Ammon's horn (tissue), 1 donor: Measurements from ENCODE around the gene FCGR3A.
"Not testable (repeated sequence)": the region's sequence is repeated elsewhere in the genome, so short reads cannot be mapped to it uniquely, and the experiment has no call there.

Experiments
- DNase-seq: peaks from one replicate; pipeline ENCODE4 v3.0.0-alpha.2; 2016; ENCODE audit warnings: low spot score

FCGR3A gene

DNA sequence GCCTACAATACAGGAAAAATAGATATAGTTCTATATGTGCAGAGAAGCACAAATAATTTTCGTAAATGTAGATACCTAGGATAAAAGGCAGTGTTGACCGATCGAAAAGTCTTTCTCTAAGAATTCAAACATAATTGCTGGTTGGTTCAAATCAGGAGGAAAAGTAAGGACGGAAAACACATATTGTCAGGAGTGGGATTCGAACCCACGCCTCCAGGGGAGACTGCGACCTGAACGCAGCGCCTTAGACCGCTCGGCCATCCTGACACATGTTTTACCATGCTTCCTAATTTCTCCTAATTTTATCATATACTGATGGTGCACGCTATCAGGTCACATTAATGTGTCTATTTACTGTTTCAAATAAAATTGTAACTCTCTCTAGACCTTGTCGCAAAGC, 19.5 kb downstream of the FCGR3A start:
- DNase-seq = peak; percentile 77

DNA sequence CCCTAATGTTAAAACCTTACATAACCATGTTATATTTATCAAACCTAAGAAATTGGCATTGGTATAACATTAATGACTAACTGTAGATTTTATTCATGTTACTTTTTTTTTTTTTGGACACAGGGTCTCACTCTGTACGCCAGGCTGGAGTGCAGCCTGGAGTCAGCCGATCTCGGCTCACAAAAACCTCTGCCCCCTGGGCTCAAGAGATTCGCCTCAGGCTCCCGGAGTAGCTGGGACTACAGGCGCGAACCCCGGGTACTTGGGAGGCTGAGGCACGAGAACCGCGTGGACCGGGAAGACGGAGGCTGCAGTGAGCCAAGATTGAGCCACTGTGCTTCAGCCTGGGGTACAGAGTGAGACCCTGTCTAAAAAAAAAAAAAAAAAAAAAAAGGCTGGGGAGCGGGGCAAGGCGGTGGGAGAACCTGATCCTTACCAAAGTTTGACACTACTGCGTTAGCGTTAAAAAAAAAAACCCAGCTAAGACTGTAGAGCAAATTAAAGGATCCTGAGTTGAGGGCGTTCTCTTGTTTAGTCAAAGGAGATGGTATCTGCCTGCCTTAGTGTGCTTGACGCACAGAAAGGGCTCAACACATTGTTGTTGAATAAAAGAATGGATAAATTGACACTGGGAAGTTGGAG, 20.0 kb downstream of the FCGR3A start:
- not testable (repeated sequence) for DNase-seq

DNA sequence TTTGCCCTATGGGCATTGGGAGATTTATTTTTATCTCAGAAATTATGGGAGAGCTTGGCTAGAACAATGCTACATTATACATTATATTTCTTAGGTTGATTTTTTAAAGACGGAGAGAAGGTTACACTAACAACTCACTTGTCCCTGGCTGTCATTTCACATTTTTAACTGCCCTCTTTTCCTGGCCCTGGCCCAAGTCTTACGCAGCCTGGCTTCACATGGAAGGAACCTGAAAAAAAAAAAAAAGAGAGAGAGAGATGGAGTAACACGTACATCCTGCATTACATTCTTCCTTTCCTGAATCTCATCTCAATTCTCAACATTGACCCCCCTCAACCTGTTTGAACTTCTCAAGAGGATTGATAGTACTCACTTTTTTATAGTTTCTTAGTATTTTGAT, 21.1 kb downstream of the FCGR3A start:
- DNase-seq = not testable (repeated sequence)

DNA sequence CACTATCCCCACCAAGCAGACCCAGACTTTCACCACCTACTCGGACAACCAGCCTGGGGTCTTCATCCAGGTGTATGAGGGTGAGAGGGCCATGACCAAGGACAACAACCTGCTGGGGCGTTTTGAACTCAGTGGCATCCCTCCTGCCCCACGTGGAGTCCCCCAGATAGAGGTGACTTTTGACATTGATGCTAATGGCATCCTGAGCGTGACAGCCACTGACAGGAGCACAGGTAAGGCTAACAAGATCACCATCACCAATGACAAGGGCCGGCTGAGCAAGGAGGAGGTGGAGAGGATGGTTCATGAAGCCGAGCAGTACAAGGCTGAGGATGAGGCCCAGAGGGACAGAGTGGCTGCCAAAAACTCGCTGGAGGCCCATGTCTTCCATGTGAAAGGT, 23.7 kb downstream of the FCGR3A start:
- not testable (repeated sequence) for DNase-seq

DNA sequence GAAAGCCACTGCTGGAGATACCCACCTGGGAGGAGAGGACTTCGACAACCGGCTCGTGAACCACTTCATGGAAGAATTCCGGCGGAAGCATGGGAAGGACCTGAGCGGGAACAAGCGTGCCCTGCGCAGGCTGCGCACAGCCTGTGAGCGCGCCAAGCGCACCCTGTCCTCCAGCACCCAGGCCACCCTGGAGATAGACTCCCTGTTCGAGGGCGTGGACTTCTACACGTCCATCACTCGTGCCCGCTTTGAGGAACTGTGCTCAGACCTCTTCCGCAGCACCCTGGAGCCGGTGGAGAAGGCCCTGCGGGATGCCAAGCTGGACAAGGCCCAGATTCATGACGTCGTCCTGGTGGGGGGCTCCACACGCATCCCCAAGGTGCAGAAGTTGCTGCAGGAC, 24.3 kb downstream of the FCGR3A start:
- DNase-seq = not testable (repeated sequence)

DNA sequence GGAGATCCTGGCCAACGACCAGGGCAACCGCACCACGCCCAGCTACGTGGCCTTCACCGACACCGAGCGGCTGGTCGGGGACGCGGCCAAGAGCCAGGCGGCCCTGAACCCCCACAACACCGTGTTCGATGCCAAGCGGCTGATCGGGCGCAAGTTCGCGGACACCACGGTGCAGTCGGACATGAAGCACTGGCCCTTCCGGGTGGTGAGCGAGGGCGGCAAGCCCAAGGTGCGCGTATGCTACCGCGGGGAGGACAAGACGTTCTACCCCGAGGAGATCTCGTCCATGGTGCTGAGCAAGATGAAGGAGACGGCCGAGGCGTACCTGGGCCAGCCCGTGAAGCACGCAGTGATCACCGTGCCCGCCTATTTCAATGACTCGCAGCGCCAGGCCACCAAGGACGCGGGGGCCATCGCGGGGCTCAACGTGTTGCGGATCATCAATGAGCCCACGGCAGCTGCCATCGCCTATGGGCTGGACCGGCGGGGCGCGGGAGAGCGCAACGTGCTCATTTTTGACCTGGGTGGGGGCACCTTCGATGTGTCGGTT, 24.8 kb downstream of the FCGR3A start:
- not testable (repeated sequence) for DNase-seq

DNA sequence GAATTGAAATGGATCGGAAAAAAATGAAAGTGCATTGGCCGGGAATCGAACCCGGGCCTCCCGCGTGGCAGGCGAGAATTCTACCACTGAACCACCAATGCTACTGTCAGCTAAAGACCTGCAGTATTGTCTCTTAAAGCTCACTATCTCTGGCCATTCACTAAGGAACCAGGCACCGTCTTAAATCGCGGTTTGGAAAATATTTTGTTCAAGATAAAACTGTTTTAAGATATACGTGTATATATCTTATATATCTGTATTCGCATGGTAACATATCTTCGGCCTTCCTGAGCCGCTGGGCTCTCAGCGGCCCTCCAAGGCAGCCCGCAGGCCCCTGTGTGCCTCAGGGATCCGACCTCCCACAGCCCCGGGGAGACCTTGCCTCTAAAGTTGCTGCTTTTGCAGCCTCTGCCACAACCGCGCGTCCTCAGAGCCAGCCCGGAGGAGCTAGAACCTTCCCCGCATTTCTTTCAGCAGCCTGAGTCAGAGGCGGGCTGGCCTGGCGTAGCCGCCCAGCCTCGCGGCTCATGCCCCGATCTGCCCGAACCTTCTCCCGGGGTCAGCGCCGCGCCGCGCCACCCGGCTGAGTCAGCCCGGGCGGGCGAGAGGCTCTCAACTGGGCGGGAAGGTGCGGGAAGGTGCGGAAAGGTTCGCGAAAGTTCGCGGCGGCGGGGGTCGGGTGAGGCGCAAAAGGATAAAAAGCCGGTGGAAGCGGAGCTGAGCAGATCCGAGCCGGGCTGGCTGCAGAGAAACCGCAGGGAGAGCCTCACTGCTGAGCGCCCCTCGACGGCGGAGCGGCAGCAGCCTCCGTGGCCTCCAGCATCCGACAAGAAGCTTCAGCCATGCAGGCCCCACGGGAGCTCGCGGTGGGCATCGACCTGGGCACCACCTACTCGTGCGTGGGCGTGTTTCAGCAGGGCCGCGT, 25.5 kb downstream of the FCGR3A start, which contains the start of gene HSPA6:
Gene HSPA6, plus strand, starts transcription at position 724 of the 925 bp plus-strand sequence. Its CDS starts 119 bp downstream, at position 843.
- peak; percentile 91 for DNase-seq

DNA sequence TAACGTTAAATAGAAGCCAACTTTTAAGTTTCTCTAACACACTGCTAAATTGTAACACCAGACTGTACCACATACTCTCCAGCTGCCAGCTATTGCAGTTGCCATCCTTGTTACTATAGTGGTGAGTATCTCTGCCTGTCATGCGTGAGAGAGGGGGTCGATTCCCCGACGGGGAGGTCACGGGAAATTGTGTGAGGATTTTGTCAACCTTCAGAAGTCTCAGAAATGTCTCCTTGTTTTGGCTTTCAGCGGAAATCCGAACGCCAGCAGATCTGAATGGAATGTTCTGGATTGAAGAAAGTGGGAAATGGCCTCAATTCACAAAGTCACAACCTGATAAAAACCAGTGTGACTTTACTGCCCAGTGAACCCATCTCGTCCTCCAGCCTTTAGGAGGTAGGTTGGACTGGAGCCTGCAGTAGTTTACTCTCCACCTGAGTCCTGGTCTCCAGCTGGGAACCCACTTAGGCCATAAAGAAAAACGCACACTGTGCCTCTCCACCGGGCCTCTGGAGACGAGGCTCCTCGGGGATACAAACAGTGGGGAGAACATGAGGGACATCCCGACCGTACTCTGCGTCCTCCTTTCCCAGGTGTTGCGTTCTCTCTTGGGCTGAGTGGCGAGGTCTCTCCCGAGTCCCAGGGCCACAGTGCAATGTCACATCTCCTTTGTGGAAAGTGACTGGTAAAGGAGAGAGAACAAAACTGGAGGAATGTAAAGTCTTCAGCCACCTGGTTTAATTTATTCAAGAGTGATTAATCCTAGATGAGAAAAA, 26.4 kb downstream of the FCGR3A start:
- not testable (repeated sequence) for DNase-seq

DNA sequence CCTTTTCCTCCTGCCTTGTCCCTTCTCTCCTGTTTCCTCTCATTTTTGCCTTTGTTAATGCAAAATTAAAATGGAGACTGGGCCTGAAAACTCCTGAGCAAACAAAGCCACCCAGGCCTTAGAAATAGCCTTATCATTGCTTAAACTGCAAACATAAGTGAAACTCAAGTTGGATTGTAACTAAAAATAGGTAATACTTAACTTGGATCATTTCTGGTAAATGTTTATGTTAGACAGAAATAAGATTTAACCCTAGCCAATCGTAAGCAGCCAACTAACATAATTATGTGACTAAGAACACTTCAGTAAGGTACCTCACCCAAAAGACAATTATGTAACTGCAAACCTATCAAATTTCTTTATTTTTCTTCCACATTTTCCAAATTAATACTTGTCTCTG, 35.7 kb downstream of the FCGR3A start:
- not testable (repeated sequence) for DNase-seq

DNA sequence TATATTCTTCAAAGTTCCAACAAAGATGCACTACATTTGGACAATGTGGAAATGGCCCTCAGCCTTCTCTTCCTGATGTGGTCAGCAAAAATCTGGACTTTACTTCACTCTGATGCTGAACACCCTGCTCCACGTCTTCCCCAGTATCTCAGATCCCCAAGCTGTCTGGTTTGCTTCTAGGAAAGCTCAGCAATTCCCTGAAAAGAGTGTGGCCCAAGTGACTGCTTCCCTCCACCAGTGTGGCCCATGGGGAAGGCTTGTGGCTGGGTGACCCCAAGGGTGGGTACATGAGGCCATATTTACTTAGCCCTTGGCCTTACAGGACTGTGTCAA, 36.2 kb downstream of the FCGR3A start:
- not testable (repeated sequence) for DNase-seq

DNA sequence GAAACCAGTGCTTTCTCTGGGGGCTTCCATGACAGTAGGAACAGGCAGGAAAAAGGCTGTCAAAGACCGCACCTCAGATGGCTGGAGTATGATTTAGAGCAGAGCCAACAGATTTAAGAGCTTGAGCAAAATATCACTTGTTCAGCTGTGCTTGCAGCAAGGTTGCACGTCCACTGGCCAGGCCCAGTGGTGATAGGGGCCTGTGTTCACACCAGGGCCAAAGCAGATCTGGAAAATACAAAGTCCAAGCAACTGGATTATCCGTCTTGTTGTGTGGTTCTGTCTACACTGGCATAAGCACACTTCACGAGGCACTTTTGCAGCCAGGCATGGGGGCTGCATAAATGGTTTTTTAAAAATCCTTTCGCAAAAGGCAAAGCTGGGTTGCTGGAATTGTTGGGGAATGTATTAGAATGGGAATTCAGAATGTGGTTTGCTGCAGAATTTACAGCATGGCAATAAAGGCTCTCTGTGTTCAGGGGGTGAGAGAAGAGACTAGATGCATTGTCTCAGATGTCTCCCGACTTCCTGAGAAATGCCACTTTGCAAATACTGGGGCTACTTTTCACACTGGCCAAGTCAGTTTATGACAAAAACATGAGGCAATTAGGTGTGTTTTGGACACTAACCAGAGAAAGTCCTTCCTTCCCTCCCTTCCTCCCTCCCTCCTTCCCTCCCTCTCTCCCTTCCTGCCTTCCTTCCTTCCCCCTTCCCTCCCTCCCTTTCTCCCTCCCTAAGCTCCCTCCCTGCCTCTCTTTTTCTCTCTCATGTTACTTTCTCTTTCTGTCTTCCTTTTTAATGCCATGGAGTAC, 36.8 kb downstream of the FCGR3A start:
- not testable (repeated sequence) for DNase-seq

DNA sequence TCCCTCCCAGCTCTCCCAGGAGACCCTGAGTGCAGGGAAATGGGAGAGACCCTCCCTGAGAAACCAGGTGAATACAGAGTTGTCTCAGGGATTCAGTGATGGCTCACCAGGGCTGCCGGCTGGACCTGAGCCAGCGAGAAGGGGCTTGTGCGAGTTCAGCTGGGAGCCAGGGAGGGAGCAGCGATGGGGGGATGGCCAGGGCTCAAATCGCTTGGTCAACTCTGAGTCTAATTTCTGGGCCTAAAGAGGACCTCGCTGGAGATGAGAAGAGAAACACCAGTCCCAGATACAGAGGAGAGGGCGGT, 37.9 kb downstream of the FCGR3A start:
- no peak for DNase-seq

DNA sequence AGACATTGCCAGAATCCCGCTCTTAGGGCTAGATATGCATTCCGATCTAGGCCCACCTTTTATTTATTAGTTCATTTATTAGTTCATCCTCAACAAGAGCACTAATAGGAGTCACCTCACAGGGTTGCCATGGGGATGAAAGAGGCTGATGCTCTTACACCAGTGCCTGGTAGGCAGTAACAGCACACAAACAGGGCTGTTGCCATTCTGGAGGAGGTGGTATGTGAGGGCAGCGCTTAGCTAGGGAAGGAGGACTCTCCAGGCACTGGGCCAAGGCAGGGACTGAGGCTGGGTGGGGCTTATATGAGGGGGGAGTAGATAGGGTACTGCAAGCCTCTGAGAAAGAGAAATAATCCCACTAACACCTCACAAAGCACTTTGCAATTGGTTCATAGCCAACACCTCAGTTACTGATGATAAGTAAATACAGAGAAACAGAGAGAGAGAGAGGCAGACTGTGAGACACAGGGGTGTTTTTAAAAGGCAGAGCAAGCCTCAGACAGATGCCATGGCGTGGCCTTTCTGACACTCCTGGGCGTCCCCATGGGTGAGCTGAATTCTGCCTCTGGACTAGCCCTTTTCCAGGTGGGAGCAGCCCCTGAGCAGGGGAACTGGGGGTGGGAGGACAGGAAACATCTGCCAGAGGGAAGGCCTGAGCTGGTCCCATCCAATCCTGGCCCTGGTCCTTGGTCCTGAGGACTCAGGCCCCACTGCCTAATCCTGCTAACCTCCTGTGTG, 38.4 kb downstream of the FCGR3A start:
- DNase-seq = peak; percentile 60

DNA sequence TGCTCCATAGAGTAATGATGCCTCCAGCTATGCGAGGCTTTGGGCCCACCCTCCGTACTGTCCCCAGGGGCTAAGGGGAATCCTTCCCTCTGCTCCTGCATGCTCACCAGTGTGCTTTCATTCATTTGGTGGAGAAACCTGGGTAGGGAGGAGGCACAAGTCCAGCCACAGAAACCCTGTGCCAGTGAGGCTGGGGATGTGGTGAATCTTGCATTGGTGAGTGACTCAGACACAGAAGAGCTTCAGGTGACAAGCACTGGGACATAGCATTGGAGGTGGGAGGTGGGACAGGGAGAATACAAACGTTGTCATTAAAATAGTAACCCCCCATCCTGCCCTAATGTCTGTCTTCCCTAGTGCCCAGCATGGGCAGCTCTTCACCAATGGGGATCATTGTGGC, 39.1 kb downstream of the FCGR3A start:
- no peak for DNase-seq

DNA sequence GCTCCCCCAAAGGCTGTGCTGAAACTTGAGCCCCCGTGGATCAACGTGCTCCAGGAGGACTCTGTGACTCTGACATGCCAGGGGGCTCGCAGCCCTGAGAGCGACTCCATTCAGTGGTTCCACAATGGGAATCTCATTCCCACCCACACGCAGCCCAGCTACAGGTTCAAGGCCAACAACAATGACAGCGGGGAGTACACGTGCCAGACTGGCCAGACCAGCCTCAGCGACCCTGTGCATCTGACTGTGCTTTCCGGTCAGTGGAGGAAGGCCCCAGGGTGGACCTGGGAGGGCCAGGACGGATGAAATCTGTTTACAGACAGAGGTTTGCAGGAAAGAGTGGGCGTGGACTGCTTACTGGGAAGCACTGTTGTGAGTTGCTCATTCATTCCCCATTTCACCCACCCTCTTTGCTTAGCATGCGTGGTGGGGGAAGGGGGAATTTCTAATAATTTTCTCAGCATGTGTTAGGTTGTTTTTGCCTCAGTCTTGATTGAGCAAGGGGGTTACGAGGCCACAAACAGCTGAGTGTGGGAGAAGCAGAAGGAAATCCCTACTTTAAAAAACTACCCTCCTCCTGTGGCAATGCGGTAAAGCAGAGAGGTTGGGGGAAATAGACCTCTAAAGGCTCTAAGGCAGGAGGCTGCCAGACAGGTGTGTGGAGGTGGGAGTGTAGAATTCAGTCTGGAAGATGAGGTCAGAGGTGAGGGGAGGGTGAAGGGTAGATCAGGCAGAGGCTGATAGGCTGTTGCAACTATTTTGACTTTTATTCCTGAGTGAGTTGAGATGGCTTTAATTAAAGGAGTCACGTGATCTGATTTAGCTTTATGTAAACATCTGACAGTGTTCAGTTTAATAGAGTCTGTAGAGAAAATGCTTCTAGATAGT, 43.0 kb downstream of the FCGR3A start:
- peak; percentile 26 for DNase-seq

DNA sequence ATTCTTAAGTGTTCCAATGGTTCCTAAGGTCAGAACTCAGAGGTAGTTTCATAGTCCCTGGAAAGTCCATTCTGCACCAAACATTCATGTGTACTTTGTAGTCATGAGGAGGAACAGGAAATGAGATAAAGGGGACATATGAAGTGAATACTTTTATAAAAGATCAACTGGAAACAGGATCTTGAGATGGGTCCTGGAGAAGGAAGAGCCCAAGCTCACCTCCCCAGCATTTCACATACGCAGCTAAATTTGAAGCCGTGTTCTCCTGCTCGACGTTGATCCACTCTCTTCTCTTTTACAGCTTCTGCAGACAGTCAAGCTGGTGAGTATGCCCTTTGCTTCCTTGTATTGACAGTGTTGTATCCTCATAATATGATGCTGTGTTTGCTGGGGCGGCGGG, 43.9 kb downstream of the FCGR3A start:
- DNase-seq = no peak

DNA sequence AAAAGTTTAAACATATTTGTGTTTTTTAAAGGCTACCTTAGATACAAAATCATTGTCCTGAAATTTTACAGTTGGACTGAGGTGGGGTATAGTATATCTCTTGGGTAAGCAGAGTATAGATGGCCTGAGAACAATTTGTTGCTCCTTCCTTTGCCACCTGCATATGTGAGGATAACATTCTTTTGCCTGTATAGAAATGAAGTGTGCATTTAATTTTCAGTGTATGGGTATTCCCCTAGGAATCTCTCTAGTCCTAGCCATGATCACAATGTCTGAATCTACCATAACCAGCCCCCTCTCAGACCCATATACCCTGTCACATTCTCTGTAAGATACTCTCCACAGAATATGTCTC, 46.2 kb downstream of the FCGR3A start:
- DNase-seq = no peak

DNA sequence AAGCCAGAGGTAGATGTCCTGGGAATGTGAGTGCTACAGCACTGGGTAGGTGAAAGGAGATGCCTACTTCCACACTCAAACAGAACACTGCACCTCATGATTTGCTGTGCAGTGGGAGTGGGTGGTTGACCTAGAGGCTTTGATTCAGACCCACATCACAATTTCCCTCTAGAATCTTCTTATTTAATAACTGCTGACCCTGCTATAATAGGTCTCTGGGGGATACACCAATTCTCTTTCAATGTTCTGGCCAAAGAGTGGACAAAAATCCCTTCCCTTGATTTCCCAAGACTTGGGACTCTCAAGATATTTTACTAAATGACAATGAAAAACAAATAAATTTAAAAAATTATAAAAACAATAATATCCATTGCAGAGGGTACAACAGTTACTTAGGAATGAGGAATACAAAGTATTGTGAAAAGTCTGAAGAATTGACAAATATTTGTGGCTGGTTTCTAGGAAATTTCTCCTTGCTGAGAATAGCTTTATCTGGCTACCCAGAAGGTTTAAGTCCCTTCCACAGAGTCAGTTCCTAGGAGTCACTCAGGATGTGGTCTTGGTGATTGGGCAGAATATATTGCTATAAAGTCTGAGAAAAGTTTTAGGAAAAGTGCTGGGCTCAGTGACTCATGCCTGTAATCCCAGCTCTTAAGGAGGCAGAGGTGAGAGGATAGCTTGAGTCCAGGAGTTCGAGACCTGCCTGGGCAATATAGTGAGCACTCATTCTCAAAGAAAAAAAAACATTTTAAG, 46.8 kb downstream of the FCGR3A start:
- DNase-seq = no peak

DNA sequence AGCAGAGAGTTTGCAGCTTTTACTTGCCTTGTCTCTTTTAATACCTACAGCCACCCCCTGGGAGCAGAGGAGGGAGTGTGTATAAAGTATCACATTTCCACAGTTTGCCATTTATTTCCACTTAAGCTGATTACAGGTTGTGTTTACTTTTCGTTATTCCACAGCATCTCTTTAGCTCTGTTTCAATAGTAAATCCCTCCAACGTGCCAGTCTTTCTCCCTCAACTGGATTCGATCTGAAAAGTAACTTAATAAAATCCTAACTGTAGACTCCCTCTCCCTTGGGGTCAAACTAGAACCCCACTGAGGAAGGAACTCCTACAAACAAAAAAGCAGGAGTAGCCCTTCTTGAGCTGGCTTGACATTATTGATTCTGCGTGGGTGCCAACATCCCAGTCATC, 47.4 kb downstream of the FCGR3A start:
- no peak for DNase-seq
